Vagina (tissue), 2 donors: ENCODE measurements around the gene C1QTNF12.
"Not testable (repeated sequence)": the region's sequence is repeated elsewhere in the genome, so short reads cannot be mapped to it uniquely, and the experiment has no call there.

Source experiments
- POLR2A ChIP-seq, 2 donors: fragments of 450-650 bp; IDR thresholded peaks; one replicate each; pipeline ENCODE4 v1.6.1; 2017; ENCODE audit warnings: antibody characterized with exemption in 2 of 2, mild to moderate bottlenecking in 2 of 2, moderate library complexity in 2 of 2
- POLR2AphosphoS5 ChIP-seq, 2 donors: sonication (generic); formaldehyde crosslinking; IDR thresholded peaks; one replicate each; pipeline ENCODE4 v1.9.0; 2017; ENCODE audit warnings: antibody characterized with exemption in 2 of 2, mild to moderate bottlenecking in 2 of 2, low read depth in 1 of 2; ENCODE audit not compliant: insufficient read depth in 1 of 2
- TF ChIP-seq, protein P1 (sequence below), 3 experiments: fragments of 450-650 bp in 2 of 3; fragments of 200-600 bp in 1 of 3; sonication (generic) in 1 of 3; IDR thresholded peaks; one replicate each; pipeline ENCODE4 v1.5.1; 2017 to 2019; ENCODE audit warnings: antibody characterized with exemption in 3 of 3, mild to moderate bottlenecking in 2 of 3, moderate library complexity in 2 of 3

DNA sequence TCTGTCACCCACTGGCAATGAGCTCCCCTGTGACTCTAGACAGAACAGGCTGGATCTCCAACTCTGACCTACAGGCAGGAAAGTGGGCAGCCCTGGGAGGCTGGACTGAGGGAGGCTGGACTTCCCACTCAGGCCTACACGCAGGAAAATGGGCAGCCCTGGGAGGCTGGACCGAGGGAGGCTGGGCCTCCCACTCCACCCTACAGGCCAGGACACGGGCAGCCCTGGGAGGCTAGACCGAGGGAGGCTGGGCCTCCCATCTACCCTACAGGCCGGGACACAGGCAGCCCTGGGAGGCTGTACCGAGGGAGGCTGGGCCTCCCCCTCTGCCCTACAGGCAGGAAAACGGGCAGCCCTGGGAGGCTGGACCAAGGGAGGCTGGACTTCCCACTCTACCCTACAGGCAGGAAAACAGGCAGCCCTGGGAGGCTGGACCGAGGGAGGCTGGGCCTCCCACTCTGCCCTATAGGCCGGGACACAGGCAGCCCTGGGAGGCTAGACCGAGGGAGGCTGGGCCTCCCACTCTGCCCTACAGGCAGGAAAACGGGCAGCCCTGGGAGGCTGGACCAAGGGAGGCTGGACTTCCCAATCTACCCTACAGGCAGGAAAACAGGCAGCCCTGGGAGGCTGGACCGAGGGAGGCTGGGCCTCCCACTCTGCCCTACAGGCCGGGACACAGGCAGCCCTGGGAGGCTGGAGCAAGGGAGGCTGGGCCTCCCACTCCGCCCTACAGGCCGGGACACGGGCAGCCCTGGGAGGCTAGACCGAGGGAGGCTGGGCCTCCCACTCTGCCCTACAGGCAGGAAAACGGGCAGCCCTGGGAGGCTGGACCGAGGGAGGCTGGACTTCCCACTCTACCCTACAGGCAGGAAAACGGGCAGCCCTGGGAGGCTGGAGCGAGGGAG is 1.7 kb upstream of the C1QTNF12 start:
- TF ChIP-seq, protein P1, sequence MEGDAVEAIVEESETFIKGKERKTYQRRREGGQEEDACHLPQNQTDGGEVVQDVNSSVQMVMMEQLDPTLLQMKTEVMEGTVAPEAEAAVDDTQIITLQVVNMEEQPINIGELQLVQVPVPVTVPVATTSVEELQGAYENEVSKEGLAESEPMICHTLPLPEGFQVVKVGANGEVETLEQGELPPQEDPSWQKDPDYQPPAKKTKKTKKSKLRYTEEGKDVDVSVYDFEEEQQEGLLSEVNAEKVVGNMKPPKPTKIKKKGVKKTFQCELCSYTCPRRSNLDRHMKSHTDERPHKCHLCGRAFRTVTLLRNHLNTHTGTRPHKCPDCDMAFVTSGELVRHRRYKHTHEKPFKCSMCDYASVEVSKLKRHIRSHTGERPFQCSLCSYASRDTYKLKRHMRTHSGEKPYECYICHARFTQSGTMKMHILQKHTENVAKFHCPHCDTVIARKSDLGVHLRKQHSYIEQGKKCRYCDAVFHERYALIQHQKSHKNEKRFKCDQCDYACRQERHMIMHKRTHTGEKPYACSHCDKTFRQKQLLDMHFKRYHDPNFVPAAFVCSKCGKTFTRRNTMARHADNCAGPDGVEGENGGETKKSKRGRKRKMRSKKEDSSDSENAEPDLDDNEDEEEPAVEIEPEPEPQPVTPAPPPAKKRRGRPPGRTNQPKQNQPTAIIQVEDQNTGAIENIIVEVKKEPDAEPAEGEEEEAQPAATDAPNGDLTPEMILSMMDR (IDR thresholded peaks at IDR 0.05) = not testable (repeated sequence)
- TF ChIP-seq POLR2AphosphoS5 (IDR thresholded peaks at IDR 0.05; ENCODE audit: insufficient read depth in 1 of 2, low read depth in 1 of 2); POLR2A (IDR thresholded peaks at IDR 0.05): not testable (repeated sequence)
